Measurements from ENCODE around the gene SIPA1L3. TPM values are rescaled to one million over a fixed set of nuclear protein-coding genes. Genes with fewer than 3 reads are reported as not detected.
A peak's percentile ranks its signal among the peaks of the same experiment; 100 is the strongest.

Gene SIPA1L3
- total and polyA plus RNA-seq, 2 experiments from 2014 or later = 15.7 to 54.1 TPM

GRCh38 chr19:37929355-37929923 is 22.4 kb downstream of the SIPA1L3 start:
- peak overlapping the region; percentile 83 for H3K27ac Mint-ChIP-seq
- Histone ChIP-seq H3K27ac (ENCODE audit: low read depth) (peak overlapping the region; percentile 68), H2AFZ (no peak overlapping the region), H3K4me2 (peak overlapping the region; percentile 56; the same call in 1 of the 2 replicates), H3K9me2 (ENCODE audit: insufficient read depth) (no peaks in the 10 kb centered on the region), H4K20me1 (replicated peaks; ENCODE audit: insufficient read depth) (no peaks in the 10 kb centered on the region; the same call in 1 of the 2 replicates), H3K27me3 (ENCODE audit: insufficient read depth) (no peaks in the 10 kb centered on the region), H3K4me1 (ENCODE audit: insufficient read depth) (peaks cover 65% of the 10 kb centered on the region), H3F3A (replicated peaks; ENCODE audit: low read depth) (peaks cover 11% of the 10 kb centered on the region), H3K36me3 (ENCODE audit: insufficient read depth) (no peaks in the 10 kb centered on the region), H3K4me3 (peak overlapping the region; percentile 29; the same call in 1 of the 2 replicates), H3K79me2 (replicated peaks; ENCODE audit: insufficient read depth) (peaks cover 79% of the 10 kb centered on the region)
- no peak for TF ChIP-seq ZNF331 (CRISPR knock-in tag; IDR thresholded peaks at IDR 0.05; ENCODE audit: low read depth)
- TF ChIP-seq CTCF (conservative IDR thresholded peaks at IDR 0.05; ENCODE audit: low read depth in 2 of 2) = 0 out of 4 replicates have a peak, but pooled peaks of 1 of the 2 experiments have one; percentile 6
- peaks cover 16% of the 10 kb centered on the region; the same call in 2 of the 3 replicates for H3K36me3 Mint-ChIP-seq (ENCODE audit: low read depth)
- H3K9me3 Mint-ChIP-seq = peaks cover 3% of the 10 kb centered on the region; the same call in 1 of the 3 replicates
- H3K4me1 Mint-ChIP-seq = peaks cover 72% of the 10 kb centered on the region
- DNase-seq (ENCODE audit: low spot score) (peak; percentile 82), ATAC-seq (peak; percentile 26)
- 0 out of 3 replicates have a peak overlapping the region, but pooled peaks have one; percentile 23 for H3K4me3 Mint-ChIP-seq
- H3K27me3 Mint-ChIP-seq (ENCODE audit: insufficient read depth, low read depth, poor library complexity) = peaks cover 8% of the 10 kb centered on the region

DNA sequence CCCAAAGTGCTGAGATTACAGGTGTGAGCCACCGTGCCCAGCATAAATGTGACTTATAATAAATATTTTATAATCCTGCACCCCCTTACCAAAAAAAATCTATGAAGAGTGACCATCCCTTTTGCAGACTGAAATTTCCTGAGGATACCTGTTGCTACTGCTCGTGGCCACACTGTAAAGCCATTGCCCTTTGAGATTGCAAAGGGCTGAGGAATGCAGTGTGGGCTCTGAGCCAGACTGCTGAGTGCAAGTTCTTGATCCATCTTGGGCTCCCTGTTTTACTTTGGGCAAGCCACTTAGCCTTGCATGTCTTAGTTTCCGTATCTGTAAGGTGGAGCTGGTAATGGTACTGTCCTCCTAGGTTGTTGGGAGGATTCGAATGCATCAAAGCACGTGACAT is 23.4 kb downstream of the SIPA1L3 start:
- Histone ChIP-seq H3K4me1 (ENCODE audit: insufficient read depth) (peaks cover 67% of the 10 kb centered on the region), H2AFZ (no peak overlapping the region), H3K4me2 (peak overlapping the region; percentile 47), H3K27me3 (ENCODE audit: insufficient read depth) (no peaks in the 10 kb centered on the region), H3K27ac (ENCODE audit: low read depth) (peak overlapping the region; percentile 3; the same call in 1 of the 2 replicates), H3K36me3 (ENCODE audit: insufficient read depth) (peaks cover 4% of the 10 kb centered on the region; the same call in 1 of the 2 replicates), H3F3A (replicated peaks; ENCODE audit: low read depth) (peaks cover 11% of the 10 kb centered on the region), H3K4me3 (no peak overlapping the region), H3K9me2 (ENCODE audit: insufficient read depth) (no peaks in the 10 kb centered on the region), H3K79me2 (replicated peaks; ENCODE audit: insufficient read depth) (peaks cover 79% of the 10 kb centered on the region), H4K20me1 (replicated peaks; ENCODE audit: insufficient read depth) (no peaks in the 10 kb centered on the region; the same call in 1 of the 2 replicates)
- Mint-ChIP-seq H3K27me3 (ENCODE audit: insufficient read depth, low read depth, poor library complexity) (peaks cover 8% of the 10 kb centered on the region), H3K36me3 (ENCODE audit: low read depth) (peaks cover 22% of the 10 kb centered on the region), H3K4me1 (peaks cover 69% of the 10 kb centered on the region), H3K4me3 (no peak overlapping the region), H3K27ac (no peak overlapping the region), H3K9me3 (peaks cover 11% of the 10 kb centered on the region; the same call in 2 of the 3 replicates)
- ATAC-seq (no peak), DNase-seq (ENCODE audit: low spot score) (no peak)
- TF ChIP-seq, protein P1, sequence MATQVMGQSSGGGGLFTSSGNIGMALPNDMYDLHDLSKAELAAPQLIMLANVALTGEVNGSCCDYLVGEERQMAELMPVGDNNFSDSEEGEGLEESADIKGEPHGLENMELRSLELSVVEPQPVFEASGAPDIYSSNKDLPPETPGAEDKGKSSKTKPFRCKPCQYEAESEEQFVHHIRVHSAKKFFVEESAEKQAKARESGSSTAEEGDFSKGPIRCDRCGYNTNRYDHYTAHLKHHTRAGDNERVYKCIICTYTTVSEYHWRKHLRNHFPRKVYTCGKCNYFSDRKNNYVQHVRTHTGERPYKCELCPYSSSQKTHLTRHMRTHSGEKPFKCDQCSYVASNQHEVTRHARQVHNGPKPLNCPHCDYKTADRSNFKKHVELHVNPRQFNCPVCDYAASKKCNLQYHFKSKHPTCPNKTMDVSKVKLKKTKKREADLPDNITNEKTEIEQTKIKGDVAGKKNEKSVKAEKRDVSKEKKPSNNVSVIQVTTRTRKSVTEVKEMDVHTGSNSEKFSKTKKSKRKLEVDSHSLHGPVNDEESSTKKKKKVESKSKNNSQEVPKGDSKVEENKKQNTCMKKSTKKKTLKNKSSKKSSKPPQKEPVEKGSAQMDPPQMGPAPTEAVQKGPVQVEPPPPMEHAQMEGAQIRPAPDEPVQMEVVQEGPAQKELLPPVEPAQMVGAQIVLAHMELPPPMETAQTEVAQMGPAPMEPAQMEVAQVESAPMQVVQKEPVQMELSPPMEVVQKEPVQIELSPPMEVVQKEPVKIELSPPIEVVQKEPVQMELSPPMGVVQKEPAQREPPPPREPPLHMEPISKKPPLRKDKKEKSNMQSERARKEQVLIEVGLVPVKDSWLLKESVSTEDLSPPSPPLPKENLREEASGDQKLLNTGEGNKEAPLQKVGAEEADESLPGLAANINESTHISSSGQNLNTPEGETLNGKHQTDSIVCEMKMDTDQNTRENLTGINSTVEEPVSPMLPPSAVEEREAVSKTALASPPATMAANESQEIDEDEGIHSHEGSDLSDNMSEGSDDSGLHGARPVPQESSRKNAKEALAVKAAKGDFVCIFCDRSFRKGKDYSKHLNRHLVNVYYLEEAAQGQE (IDR thresholded peaks at IDR 0.05; ENCODE audit: unreplicated experiment) = no peak
- TF ChIP-seq EZH2phosphoT487 (IDR thresholded peaks at IDR 0.05; ENCODE audit: unreplicated experiment) (no peak), ZNF331 (CRISPR knock-in tag; IDR thresholded peaks at IDR 0.05; ENCODE audit: low read depth) (no peak), ZNF114 (CRISPR knock-in tag; IDR thresholded peaks at IDR 0.05) (no peak)
- TF ChIP-seq, protein P2, sequence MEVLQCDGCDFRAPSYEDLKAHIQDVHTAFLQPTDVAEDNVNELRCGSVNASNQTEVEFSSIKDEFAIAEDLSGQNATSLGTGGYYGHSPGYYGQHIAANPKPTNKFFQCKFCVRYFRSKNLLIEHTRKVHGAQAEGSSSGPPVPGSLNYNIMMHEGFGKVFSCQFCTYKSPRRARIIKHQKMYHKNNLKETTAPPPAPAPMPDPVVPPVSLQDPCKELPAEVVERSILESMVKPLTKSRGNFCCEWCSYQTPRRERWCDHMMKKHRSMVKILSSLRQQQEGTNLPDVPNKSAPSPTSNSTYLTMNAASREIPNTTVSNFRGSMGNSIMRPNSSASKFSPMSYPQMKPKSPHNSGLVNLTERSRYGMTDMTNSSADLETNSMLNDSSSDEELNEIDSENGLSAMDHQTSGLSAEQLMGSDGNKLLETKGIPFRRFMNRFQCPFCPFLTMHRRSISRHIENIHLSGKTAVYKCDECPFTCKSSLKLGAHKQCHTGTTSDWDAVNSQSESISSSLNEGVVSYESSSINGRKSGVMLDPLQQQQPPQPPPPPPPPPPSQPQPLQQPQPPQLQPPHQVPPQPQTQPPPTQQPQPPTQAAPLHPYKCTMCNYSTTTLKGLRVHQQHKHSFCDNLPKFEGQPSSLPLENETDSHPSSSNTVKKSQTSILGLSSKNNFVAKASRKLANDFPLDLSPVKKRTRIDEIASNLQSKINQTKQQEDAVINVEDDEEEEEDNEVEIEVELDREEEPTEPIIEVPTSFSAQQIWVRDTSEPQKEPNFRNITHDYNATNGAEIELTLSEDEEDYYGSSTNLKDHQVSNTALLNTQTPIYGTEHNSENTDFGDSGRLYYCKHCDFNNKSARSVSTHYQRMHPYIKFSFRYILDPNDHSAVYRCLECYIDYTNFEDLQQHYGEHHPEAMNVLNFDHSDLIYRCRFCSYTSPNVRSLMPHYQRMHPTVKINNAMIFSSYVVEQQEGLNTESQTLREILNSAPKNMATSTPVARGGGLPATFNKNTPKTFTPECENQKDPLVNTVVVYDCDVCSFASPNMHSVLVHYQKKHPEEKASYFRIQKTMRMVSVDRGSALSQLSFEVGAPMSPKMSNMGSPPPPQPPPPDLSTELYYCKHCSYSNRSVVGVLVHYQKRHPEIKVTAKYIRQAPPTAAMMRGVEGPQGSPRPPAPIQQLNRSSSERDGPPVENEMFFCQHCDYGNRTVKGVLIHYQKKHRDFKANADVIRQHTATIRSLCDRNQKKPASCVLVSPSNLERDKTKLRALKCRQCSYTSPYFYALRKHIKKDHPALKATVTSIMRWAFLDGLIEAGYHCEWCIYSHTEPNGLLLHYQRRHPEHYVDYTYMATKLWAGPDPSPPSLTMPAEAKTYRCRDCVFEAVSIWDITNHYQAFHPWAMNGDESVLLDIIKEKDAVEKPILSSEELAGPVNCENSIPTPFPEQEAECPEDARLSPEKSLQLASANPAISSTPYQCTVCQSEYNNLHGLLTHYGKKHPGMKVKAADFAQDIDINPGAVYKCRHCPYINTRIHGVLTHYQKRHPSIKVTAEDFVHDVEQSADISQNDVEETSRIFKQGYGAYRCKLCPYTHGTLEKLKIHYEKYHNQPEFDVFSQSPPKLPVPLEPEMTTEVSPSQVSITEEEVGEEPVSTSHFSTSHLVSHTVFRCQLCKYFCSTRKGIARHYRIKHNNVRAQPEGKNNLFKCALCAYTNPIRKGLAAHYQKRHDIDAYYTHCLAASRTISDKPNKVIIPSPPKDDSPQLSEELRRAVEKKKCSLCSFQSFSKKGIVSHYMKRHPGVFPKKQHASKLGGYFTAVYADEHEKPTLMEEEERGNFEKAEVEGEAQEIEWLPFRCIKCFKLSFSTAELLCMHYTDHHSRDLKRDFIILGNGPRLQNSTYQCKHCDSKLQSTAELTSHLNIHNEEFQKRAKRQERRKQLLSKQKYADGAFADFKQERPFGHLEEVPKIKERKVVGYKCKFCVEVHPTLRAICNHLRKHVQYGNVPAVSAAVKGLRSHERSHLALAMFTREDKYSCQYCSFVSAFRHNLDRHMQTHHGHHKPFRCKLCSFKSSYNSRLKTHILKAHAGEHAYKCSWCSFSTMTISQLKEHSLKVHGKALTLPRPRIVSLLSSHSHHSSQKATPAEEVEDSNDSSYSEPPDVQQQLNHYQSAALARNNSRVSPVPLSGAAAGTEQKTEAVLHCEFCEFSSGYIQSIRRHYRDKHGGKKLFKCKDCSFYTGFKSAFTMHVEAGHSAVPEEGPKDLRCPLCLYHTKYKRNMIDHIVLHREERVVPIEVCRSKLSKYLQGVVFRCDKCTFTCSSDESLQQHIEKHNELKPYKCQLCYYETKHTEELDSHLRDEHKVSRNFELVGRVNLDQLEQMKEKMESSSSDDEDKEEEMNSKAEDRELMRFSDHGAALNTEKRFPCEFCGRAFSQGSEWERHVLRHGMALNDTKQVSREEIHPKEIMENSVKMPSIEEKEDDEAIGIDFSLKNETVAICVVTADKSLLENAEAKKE (CRISPR knock-in tag; IDR thresholded peaks at IDR 0.05) = no peak
- TF ChIP-seq, protein P3, sequence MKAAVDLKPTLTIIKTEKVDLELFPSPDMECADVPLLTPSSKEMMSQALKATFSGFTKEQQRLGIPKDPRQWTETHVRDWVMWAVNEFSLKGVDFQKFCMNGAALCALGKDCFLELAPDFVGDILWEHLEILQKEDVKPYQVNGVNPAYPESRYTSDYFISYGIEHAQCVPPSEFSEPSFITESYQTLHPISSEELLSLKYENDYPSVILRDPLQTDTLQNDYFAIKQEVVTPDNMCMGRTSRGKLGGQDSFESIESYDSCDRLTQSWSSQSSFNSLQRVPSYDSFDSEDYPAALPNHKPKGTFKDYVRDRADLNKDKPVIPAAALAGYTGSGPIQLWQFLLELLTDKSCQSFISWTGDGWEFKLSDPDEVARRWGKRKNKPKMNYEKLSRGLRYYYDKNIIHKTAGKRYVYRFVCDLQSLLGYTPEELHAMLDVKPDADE (IDR thresholded peaks at IDR 0.05) = no peak

Measured in GM23338 (cell line).